GM12801 (cell line): Measurements from ENCODE around the gene CCL4.

Experiments
- TF ChIP-seq, protein P1 (sequence below): IDR thresholded peaks from one replicate; pipeline ENCODE4 v1.5.1; 2011; ENCODE audit warnings: control low read depth; ENCODE audit not compliant: insufficient read length; ENCODE audit errors: extremely low read depth

CCL4 gene

GRCh38 chr17:36117505-36118382 is 14.1 kb downstream of the CCL4 start:
- TF ChIP-seq, protein P1, sequence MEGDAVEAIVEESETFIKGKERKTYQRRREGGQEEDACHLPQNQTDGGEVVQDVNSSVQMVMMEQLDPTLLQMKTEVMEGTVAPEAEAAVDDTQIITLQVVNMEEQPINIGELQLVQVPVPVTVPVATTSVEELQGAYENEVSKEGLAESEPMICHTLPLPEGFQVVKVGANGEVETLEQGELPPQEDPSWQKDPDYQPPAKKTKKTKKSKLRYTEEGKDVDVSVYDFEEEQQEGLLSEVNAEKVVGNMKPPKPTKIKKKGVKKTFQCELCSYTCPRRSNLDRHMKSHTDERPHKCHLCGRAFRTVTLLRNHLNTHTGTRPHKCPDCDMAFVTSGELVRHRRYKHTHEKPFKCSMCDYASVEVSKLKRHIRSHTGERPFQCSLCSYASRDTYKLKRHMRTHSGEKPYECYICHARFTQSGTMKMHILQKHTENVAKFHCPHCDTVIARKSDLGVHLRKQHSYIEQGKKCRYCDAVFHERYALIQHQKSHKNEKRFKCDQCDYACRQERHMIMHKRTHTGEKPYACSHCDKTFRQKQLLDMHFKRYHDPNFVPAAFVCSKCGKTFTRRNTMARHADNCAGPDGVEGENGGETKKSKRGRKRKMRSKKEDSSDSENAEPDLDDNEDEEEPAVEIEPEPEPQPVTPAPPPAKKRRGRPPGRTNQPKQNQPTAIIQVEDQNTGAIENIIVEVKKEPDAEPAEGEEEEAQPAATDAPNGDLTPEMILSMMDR, result no peak

GRCh38 chr17:36118477-36119353 is 15.1 kb downstream of the CCL4 start:
- TF ChIP-seq, protein P1, result no peak

DNA sequence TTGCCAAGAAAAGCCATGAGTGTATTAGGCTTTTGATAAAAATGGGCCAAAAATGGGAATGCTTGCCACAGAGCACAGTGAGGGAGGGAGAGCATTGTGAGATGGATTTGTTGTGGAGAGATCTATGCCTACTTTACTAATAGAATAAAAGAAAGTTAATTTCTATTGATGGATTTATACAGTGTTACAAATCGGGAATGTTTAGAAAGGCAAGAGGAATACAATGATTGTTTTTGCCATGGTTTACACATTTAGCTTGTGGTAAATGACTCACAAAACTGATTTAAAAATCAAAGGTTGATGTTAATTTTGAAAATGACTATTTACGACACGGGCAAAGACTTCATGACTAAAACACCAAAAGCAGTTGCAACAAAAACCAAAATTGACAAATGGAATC is 16.6 kb downstream of the CCL4 start:
- TF ChIP-seq, protein P1, result no peak

- TF ChIP-seq, protein P1, result no peak
Observed at GRCh38 chr17:36123431-36123830, 19.8 kb downstream of the CCL4 start.

DNA sequence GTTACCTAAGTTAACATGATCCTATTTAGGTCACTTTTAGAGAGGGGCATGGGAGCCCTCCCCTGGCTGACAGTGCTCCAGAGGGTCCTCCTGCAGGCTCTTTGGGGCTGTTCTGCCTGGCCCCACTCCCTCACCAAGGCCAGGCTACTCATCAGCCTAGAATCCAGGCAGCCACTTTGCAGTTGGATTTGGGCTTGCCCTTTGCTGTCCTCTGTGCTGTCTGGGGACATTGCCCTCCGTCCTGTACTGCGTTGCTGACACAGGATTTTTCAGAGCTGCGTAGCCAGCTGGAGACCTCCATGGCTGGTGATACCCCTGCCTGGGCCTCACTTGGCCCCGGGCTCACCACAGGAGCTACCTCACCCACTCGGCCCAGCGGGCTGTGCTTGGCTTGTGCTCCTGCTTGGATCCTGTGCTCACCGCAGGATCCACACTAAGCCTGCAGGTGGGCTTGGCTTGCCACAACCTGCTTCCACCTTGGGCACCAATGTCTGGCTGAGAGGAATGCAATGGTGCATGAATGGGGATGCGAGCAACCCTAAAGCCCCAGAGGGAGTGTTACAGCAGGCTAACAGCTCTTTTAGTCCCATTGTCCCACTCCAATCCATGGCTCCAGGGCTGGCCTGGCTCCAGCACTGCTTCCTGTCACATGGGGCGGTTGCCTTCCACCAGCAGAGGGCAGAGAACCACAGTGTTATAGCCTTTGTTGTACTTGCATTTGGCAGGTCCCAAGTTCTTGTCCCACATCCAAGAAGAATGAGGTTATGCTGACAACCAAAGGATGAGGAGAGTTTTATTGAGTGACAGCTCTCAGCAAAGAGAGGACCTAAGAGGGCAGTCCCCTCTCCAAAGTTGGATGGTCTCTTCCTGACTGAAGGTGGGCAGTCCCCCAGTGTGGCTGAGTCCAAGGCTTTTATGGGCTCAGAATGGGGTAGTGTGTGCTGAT is 21.5 kb downstream of the CCL4 start:
- TF ChIP-seq, protein P1, result no peak

GRCh38 chr17:36127199-36127893 is 23.7 kb downstream of the CCL4 start:
- TF ChIP-seq, protein P1, result no peak
